Suppressor macrophage treated with lipopolysaccharide for 1 hour (primary cell): ENCODE results near the gene VCAM1.

ENCODE experiments used
- DNase-seq, 3 donors: peaks; one replicate each; pipeline ENCODE4 v3.0.0-alpha.2; 2020 to 2022

The VCAM1 gene

DNA sequence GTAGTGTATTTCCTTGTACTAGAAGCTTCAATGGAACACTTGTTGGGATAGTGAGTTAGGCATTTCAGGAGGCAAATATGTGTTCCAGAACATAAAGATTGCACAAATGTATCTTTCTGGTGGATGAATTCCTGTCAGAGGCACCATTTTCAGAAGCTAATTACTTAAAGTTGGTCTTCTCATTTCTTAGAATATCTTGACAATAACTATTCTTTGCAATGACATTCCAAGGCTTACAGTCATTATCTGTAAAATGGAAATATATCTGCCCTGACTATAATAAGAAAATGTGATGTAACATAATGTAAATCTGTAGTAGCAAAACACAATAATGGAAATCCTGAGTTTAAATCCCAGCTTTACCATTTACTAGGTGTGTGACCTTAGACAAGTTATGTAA lies 2.7 kb downstream of the VCAM1 start:
- no peak for DNase-seq

- no peak for DNase-seq
Measured at GRCh38 chr1:100724281-100724680, 4.7 kb downstream of the VCAM1 start.

DNA sequence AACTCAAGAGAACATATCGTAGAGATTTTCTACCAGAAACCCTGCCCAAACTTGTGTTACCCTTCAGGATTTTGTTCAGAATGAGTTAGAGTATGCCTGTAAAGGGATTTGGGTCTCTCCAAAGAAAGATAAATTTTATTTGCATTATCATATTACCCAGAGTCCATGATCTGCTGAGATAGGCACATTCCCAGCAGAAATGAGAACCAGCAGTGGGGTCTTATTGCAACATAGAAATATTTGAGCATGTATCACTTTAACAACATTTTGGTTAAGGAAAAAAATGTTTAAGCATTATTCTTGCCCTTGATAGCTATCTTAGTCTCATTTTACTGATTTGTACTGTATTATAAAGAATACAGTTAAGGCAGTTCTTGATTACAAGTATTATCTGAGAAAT lies 10.6 kb downstream of the VCAM1 start:
- no peak for DNase-seq

- no peak for DNase-seq
Measured at GRCh38 chr1:100731309-100731708, 11.8 kb downstream of the VCAM1 start.

DNA sequence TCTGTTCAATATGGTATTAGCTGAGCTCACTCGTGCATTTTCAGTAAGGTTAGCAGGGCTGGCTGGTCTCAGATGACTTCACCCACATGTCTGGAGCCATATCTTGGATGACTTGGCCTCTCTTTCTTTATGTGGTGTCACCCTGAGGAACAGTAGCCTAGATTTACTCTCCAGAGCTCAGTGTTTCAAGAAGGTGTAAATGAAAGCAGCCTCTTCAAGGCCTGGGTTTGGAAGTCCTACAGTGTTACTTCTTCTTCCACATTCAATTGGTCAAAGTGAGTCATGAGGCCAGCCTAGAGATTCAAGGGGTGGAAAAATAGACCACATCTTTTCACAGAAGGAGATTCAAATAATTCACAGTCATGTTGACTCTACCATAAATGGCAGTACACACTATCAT lies 12.2 kb downstream of the VCAM1 start:
- DNase-seq = no peak

- DNase-seq = no peak
Measured at GRCh38 chr1:100734676-100735075, 15.1 kb downstream of the VCAM1 start.

- DNase-seq = no peak
Measured at GRCh38 chr1:100735244-100735643, 15.7 kb downstream of the VCAM1 start.

- DNase-seq = no peak
Measured at GRCh38 chr1:100736324-100736723, 16.8 kb downstream of the VCAM1 start.

DNA sequence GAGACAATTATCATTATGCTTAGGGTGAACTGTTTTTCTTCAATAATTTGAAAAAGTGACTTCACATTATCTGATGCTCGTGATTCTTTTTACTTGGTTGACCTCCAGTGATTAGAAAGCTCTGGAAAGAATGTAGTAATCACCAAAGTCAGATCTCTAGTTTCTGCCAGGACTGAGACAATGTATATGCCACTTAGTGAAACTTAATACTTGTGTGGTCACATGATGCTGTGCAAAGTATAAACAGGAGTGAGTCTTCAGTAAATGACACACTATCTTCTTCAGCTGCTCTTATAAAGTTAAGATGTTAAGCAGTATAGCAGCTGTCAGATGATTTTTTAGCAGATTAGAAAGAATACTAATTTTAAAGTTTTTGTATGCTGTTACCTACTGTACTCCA lies 17.2 kb downstream of the VCAM1 start:
- no peak for DNase-seq

DNA sequence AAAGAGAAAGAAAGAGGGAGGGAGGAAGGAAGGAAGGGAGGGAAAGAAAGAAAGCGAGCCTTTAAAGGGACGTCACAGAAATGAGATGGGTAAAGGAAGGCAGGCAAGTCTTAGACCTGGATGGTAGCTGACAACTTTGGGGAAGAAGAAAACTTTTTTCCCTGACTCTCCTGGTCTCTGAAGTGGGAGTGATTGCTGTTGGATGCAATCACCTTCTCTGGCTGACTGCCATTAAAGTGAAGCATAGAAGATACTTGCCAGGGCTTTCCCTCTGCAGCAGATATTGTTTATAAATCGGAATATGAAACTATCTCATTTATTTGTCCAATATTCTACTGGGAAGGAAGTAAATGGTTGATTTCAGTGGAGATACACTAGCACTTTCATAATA lies 27.0 kb downstream of the VCAM1 start:
- DNase-seq = no peak

DNA sequence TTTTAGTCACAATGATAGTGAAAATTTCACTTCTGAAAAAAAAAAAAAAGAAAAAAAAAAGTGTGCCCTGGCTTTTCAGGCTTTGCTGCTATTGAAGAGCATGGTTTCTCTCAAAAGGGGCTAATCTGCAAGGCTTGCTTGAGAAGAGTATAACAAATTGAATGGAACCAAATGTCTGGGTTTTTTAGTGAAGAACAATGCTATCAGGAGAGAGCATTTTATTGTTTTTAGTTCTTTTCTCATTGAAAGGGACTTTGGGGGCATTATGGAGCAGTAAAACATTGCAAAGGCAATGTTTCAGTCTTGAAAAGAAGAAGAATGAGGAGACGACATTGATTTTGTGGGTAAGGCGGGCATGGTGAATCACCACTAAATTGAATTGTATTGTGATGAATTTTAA lies 28.2 kb downstream of the VCAM1 start:
- DNase-seq = no peak

DNA sequence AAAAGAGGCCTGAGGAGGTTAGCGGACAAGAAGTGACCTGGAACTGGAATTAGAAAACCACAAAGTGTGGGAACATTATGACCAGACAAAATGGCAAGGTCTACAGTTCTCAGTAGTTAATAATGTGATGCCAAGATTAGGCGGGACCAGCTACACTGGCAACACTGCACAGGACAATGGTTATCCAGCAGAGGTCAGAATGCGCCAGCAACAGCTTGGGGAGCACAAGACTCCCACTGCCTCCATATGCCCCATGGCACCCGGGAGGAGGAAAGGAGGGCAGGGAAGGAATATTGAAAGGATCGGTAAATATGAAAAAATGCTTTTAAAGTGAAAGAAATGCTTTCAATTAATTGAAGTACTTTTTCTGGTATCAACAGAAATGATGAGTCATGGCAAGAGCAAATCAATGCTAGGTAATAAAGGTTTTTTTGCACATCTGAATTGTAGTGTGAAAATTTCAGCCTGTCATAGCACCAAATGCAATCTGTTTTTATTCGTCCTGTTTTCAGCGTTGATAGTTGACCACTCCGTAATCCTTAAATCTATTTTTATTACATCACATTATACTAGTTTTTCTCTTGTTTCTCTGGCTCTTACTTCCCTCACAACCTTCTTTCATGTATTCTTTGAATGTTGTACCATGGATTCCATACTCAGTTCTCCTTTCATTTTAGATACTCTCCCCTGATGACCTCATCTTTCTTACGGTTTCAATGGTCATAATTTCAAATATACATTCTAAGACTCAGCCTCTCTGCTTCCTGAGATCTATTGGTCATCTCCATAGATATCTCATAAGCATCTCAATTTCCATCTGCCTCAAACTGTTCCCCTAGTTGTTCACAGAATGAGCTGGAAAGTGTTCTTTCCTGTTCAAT lies 30.7 kb downstream of the VCAM1 start:
- no peak for DNase-seq

- no peak for DNase-seq
Measured at GRCh38 chr1:100752791-100753190, 33.2 kb downstream of the VCAM1 start.

GRCh38 chr1:100757946-100758345 lies 38.4 kb downstream of the VCAM1 start:
- no peak for DNase-seq

- no peak for DNase-seq
Measured at GRCh38 chr1:100759188-100759587, 39.6 kb downstream of the VCAM1 start.

DNA sequence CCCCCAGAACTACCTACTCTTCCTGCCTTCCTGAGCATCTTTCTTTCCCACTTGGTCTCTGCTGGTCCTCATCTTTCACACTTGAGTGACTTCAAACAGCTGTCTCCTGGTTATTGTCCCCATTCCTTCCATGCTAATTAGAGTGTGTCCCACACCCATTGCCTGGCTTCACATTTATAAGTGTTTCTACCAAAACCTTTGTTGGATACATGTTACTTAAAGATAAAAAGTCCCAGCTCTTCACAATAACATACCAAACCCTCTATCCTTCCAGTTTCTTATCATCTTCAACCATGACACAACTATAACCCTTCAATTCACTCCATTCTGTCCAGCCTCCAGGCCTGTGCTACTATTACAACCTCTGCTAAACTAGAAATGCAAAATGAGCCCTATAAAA lies 41.0 kb downstream of the VCAM1 start:
- DNase-seq = no peak

DNA sequence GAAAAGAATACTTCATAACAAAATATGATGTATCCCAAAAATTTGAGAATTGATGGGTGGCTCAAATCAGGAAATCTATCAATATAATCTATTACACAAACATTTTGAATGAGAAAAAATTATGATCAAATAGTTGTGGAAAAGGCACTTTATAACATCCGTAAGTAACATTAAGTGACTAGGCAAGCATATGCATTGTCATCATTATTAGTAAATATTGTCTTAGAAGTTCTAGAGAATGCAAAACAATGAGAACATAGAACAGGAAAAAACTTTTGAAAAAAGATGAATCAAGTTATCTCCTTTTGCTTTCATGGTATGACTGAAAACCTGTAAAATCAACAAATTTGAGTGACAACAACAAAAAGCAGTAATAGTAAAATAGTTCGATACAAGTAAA lies 42.9 kb downstream of the VCAM1 start:
- no peak for DNase-seq

DNA sequence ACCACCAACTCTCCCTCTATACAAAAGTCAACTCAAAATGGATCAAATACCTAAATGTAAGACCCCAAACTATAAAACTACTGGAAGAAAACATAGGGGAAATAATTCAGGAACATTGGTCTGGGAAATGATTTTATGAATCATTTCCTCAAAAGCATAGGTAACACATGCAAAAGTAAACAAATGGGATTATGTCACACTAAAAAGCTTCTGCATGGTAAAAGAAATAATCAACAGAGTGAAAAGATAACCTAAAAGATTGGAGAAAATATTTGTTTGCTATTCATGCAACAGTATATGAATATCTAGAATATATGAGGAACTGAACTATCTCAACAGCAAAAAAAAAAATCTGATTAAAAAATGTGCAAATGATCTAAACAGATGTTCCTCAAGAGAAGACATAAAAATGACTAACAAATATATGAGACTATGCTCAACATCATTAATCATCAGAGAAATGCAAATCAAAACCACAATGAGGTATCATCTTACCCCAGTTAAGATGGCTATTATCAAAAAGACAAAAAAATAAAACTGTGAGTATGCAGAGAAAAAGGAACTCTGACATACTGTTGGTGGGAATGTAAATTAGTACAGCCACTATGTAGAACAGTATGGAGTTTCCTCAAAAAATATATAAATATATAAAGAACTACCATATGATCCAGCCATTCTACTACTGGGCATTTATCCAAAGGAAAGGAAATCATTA lies 47.8 kb downstream of the VCAM1 start:
- DNase-seq = peak in 1 of 3 donors; percentile 59

GRCh38 chr1:100769323-100769722 lies 49.8 kb downstream of the VCAM1 start:
- no peak for DNase-seq

- peak in 1 of 3 donors; percentile 40 for DNase-seq
Measured at GRCh38 chr1:100769906-100770646, 50.5 kb downstream of the VCAM1 start.

GRCh38 chr1:100773444-100773843 lies 53.9 kb downstream of the VCAM1 start:
- DNase-seq = peak in 2 of 3 donors; percentile 41 to 47

DNA sequence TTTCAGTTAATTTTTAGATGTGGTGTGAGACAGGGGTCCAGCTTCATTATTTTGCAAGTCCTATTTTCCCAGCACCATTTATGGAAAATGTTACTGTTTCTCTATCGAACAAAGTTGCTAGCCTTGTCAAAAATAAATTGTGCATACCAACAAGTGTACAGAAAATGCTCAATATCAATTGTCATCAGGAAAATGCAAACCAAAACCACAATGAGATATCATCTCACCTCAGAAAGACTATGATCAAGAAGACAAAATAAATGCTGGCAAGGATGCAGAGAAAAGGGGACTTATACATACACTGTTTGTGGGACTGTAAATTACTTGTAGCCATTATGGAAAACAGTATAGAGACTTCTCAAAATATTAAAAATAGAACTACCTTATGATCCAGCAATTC lies 54.8 kb downstream of the VCAM1 start:
- no peak for DNase-seq

DNA sequence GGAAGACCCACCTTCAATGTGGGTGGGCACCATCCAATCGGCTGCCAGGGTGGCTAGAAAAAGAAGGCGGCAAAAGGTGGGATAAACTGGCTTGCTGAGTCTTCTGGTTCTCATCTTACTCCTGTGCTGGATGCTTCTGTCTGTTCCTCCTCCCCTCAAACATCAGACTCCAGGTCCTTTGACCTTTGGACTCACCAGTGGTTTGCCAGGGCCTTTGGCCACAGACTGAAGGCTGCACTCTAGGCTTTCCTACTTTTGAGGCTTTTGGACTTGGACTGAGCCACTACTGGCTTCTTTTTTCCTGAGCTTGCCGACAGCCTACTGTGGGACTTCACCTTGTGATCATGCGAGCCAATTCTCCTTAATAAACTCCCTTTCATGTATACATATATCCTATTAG lies 55.9 kb downstream of the VCAM1 start:
- no peak for DNase-seq

GRCh38 chr1:100778748-100779147 lies 59.2 kb downstream of the VCAM1 start:
- DNase-seq = no peak
